SHP77 (cell line): Measurements from ENCODE around the gene HOXB6.

Source experiments
- DNase-seq, 2 experiments: peaks; one replicate each; lab custom pipeline; 2025; lab: John Stamatoyannopoulos, UW

HOXB6 gene

GRCh38 chr17:48579471-48579759 lies 25.4 kb downstream of the HOXB6 start:
- DNase-seq, result no peak

- no peak for DNase-seq
Measured at GRCh38 chr17:48578616-48579470, 25.9 kb downstream of the HOXB6 start.

- DNase-seq, result no peak
Measured at GRCh38 chr17:48577946-48578615, 26.7 kb downstream of the HOXB6 start, which contains the start of gene HOXB4. Gene HOXB4 (minus strand): TSS chr17:48578350. CDS start chr17:48578319, 31 bp downstream.

GRCh38 chr17:48577330-48577945 lies 27.3 kb downstream of the HOXB6 start:
- DNase-seq, result no peak

GRCh38 chr17:48576479-48577309 lies 28.1 kb downstream of the HOXB6 start:
- no peak for DNase-seq

- DNase-seq, result no peak
Measured at GRCh38 chr17:48575673-48576478, 28.9 kb downstream of the HOXB6 start.

GRCh38 chr17:48575066-48575582 lies 29.7 kb downstream of the HOXB6 start:
- DNase-seq, result peak; percentile 47 to 55

GRCh38 chr17:48574505-48575065 lies 30.2 kb downstream of the HOXB6 start:
- DNase-seq, result no peak

GRCh38 chr17:48571826-48572417 lies 32.9 kb downstream of the HOXB6 start:
- DNase-seq, result no peak

GRCh38 chr17:48571024-48571818 lies 33.6 kb downstream of the HOXB6 start:
- no peak for DNase-seq

- no peak for DNase-seq
Measured at GRCh38 chr17:48570325-48571023, 34.3 kb downstream of the HOXB6 start.

GRCh38 chr17:48569674-48570324 lies 35.0 kb downstream of the HOXB6 start:
- DNase-seq, result no peak

- DNase-seq, result no peak
Measured at GRCh38 chr17:48569240-48569582, 35.6 kb downstream of the HOXB6 start.

GRCh38 chr17:48568499-48569239 lies 36.1 kb downstream of the HOXB6 start:
- DNase-seq, result no peak

- no peak for DNase-seq
Measured at GRCh38 chr17:48567646-48568354, 37.0 kb downstream of the HOXB6 start.

- no peak for DNase-seq
Measured at GRCh38 chr17:48567209-48567608, 37.6 kb downstream of the HOXB6 start.

GRCh38 chr17:48566717-48567116 lies 38.1 kb downstream of the HOXB6 start:
- no peak for DNase-seq
